ENCODE data around the gene CACNA1B.

CACNA1B gene

GRCh38 chr9:138096519-138096845, 218.9 kb downstream of the CACNA1B start:
- no peaks in the 10 kb centered on the region for H3F3A ChIP-seq (ENCODE audit: insufficient read depth, low read length)
- no peak overlapping the region for H2AFZ ChIP-seq (ENCODE audit: low read length)
- no peak for DNase-seq
- TF ChIP-seq CTCF (IDR thresholded peaks at IDR 0.05; ENCODE audit: low read length) (no peak), EZH2phosphoT487 (IDR thresholded peaks at IDR 0.05; ENCODE audit: low read length) (no peak)
- no peak overlapping the region for H3K27ac ChIP-seq (ENCODE audit: low read length)
- H3K9me2 ChIP-seq (replicated peaks; ENCODE audit: insufficient read depth, low read length) = no peaks in the 10 kb centered on the region
- no peaks in the 10 kb centered on the region for H3K79me2 ChIP-seq (ENCODE audit: low read length)
- no peaks in the 10 kb centered on the region for H3K36me3 ChIP-seq (replicated peaks; ENCODE audit: insufficient read depth, low read length)
- H3K9ac ChIP-seq (ENCODE audit: low read length) = no peak overlapping the region
- no peak overlapping the region for H3K4me2 ChIP-seq (ENCODE audit: low read depth, low read length)
- no peak overlapping the region for H3K4me3 ChIP-seq (ENCODE audit: low read length)
- H3K27me3 ChIP-seq (replicated peaks; ENCODE audit: insufficient read depth, low read length) = peaks cover 45% of the 10 kb centered on the region
- no peaks in the 10 kb centered on the region for H4K20me1 ChIP-seq (ENCODE audit: insufficient read depth, low read length)
- H3K4me1 ChIP-seq (ENCODE audit: low read length) = no peaks in the 10 kb centered on the region
- no peaks in the 10 kb centered on the region for H3K9me3 ChIP-seq (replicated peaks; ENCODE audit: insufficient read depth, low read length)

GRCh38 chr9:138097501-138097991, 220.0 kb downstream of the CACNA1B start:
- peaks cover 55% of the 10 kb centered on the region for H3K27me3 ChIP-seq (replicated peaks; ENCODE audit: insufficient read depth, low read length)
- H3K4me2 ChIP-seq (ENCODE audit: low read depth, low read length) = no peak overlapping the region
- H3K9ac ChIP-seq (ENCODE audit: low read length) = no peak overlapping the region
- DNase-seq = no peak
- no peaks in the 10 kb centered on the region for H3K9me3 ChIP-seq (replicated peaks; ENCODE audit: insufficient read depth, low read length)
- no peak overlapping the region for H2AFZ ChIP-seq (ENCODE audit: low read length)
- no peaks in the 10 kb centered on the region for H3K79me2 ChIP-seq (ENCODE audit: low read length)
- no peak overlapping the region for H3K27ac ChIP-seq (ENCODE audit: low read length)
- no peaks in the 10 kb centered on the region for H4K20me1 ChIP-seq (ENCODE audit: insufficient read depth, low read length)
- H3K9me2 ChIP-seq (replicated peaks; ENCODE audit: insufficient read depth, low read length) = no peaks in the 10 kb centered on the region
- H3K4me3 ChIP-seq (ENCODE audit: low read length) = no peak overlapping the region
- TF ChIP-seq CTCF (IDR thresholded peaks at IDR 0.05; ENCODE audit: low read length) = no peak
- no peak for TF ChIP-seq EZH2 (optimal IDR thresholded peaks at IDR 0.05; ENCODE audit: low read depth, low read length)
- TF ChIP-seq EZH2phosphoT487 (IDR thresholded peaks at IDR 0.05; ENCODE audit: low read length) = no peak
- no peaks in the 10 kb centered on the region for H3K36me3 ChIP-seq (replicated peaks; ENCODE audit: insufficient read depth, low read length)
- no peaks in the 10 kb centered on the region for H3K4me1 ChIP-seq (ENCODE audit: low read length)
- H3F3A ChIP-seq (ENCODE audit: insufficient read depth, low read length) = no peaks in the 10 kb centered on the region

GRCh38 chr9:138098116-138098907, 220.7 kb downstream of the CACNA1B start:
- Histone ChIP-seq H3K4me2 (ENCODE audit: low read depth, low read length) (no peak overlapping the region), H3K9ac (ENCODE audit: low read length) (no peak overlapping the region), H3K27me3 (replicated peaks; ENCODE audit: insufficient read depth, low read length) (peaks cover 62% of the 10 kb centered on the region), H2AFZ (ENCODE audit: low read length) (no peak overlapping the region), H3K9me3 (replicated peaks; ENCODE audit: insufficient read depth, low read length) (no peaks in the 10 kb centered on the region), H4K20me1 (ENCODE audit: insufficient read depth, low read length) (no peaks in the 10 kb centered on the region), H3K27ac (ENCODE audit: low read length) (no peak overlapping the region), H3K4me3 (ENCODE audit: low read length) (no peak overlapping the region), H3F3A (ENCODE audit: insufficient read depth, low read length) (no peaks in the 10 kb centered on the region), H3K79me2 (ENCODE audit: low read length) (no peaks in the 10 kb centered on the region), H3K4me1 (ENCODE audit: low read length) (no peaks in the 10 kb centered on the region), H3K36me3 (replicated peaks; ENCODE audit: insufficient read depth, low read length) (no peaks in the 10 kb centered on the region), H3K9me2 (replicated peaks; ENCODE audit: insufficient read depth, low read length) (no peaks in the 10 kb centered on the region)
- DNase-seq = no peak
- no peak for TF ChIP-seq CTCF (IDR thresholded peaks at IDR 0.05; ENCODE audit: low read length)
- no peak for TF ChIP-seq EZH2phosphoT487 (IDR thresholded peaks at IDR 0.05; ENCODE audit: low read length)
- no peak for TF ChIP-seq EZH2 (optimal IDR thresholded peaks at IDR 0.05; ENCODE audit: low read depth, low read length)
